ENCODE measurements around the gene PBXIP1. TPM values are rescaled to one million over a fixed set of nuclear protein-coding genes. Genes with fewer than 3 reads are reported as not detected.
A peak's percentile ranks its signal among the peaks of the same experiment; 100 is the strongest.

The PBXIP1 gene
- total and polyA plus RNA-seq, 2 of the 13 experiments (the other 11 are each of a cell fraction or from before 2014, with no cell fraction given): 16.3 to 31.9 TPM

GRCh38 chr1:154931940-154932487 is 23.9 kb downstream of the PBXIP1 start (continued):
- TF ChIP-seq, protein P1, sequence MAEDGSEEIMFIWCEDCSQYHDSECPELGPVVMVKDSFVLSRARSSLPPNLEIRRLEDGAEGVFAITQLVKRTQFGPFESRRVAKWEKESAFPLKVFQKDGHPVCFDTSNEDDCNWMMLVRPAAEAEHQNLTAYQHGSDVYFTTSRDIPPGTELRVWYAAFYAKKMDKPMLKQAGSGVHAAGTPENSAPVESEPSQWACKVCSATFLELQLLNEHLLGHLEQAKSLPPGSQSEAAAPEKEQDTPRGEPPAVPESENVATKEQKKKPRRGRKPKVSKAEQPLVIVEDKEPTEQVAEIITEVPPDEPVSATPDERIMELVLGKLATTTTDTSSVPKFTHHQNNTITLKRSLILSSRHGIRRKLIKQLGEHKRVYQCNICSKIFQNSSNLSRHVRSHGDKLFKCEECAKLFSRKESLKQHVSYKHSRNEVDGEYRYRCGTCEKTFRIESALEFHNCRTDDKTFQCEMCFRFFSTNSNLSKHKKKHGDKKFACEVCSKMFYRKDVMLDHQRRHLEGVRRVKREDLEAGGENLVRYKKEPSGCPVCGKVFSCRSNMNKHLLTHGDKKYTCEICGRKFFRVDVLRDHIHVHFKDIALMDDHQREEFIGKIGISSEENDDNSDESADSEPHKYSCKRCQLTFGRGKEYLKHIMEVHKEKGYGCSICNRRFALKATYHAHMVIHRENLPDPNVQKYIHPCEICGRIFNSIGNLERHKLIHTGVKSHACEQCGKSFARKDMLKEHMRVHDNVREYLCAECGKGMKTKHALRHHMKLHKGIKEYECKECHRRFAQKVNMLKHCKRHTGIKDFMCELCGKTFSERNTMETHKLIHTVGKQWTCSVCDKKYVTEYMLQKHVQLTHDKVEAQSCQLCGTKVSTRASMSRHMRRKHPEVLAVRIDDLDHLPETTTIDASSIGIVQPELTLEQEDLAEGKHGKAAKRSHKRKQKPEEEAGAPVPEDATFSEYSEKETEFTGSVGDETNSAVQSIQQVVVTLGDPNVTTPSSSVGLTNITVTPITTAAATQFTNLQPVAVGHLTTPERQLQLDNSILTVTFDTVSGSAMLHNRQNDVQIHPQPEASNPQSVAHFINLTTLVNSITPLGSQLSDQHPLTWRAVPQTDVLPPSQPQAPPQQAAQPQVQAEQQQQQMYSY (CRISPR knock-in tag; IDR thresholded peaks at IDR 0.05): no peak; the same call in 1 of the 2 replicates
- no peak for TF ChIP-seq MAF1 (CRISPR knock-in tag; IDR thresholded peaks at IDR 0.05; ENCODE audit: borderline replicate concordance)
- TF ChIP-seq SCMH1 (CRISPR knock-in tag; IDR thresholded peaks at IDR 0.05; ENCODE audit: borderline replicate concordance): no peak
- no peak; the same call in 1 of the 2 replicates for TF ChIP-seq SOX5 (CRISPR knock-in tag; IDR thresholded peaks at IDR 0.05; ENCODE audit: borderline replicate concordance)
- peak; percentile 59; the same call in 1 of the 2 replicates for TF ChIP-seq TAF1 (CRISPR knock-in tag; IDR thresholded peaks at IDR 0.05)
- TF ChIP-seq DNMT1 (CRISPR knock-in tag; IDR thresholded peaks at IDR 0.05): no peak
- no peak; the same call in 1 of the 2 replicates for TF ChIP-seq KDM5A (IDR thresholded peaks at IDR 0.05; ENCODE audit: borderline replicate concordance, low read length)
- no peak for TF ChIP-seq ZNF281 (CRISPR knock-in tag; IDR thresholded peaks at IDR 0.05; ENCODE audit: borderline replicate concordance)
- no peak for TF ChIP-seq PRPF4 (IDR thresholded peaks at IDR 0.05; ENCODE audit: low read depth, low read length, poor library complexity, severe bottlenecking)
- TF ChIP-seq, protein P2, sequence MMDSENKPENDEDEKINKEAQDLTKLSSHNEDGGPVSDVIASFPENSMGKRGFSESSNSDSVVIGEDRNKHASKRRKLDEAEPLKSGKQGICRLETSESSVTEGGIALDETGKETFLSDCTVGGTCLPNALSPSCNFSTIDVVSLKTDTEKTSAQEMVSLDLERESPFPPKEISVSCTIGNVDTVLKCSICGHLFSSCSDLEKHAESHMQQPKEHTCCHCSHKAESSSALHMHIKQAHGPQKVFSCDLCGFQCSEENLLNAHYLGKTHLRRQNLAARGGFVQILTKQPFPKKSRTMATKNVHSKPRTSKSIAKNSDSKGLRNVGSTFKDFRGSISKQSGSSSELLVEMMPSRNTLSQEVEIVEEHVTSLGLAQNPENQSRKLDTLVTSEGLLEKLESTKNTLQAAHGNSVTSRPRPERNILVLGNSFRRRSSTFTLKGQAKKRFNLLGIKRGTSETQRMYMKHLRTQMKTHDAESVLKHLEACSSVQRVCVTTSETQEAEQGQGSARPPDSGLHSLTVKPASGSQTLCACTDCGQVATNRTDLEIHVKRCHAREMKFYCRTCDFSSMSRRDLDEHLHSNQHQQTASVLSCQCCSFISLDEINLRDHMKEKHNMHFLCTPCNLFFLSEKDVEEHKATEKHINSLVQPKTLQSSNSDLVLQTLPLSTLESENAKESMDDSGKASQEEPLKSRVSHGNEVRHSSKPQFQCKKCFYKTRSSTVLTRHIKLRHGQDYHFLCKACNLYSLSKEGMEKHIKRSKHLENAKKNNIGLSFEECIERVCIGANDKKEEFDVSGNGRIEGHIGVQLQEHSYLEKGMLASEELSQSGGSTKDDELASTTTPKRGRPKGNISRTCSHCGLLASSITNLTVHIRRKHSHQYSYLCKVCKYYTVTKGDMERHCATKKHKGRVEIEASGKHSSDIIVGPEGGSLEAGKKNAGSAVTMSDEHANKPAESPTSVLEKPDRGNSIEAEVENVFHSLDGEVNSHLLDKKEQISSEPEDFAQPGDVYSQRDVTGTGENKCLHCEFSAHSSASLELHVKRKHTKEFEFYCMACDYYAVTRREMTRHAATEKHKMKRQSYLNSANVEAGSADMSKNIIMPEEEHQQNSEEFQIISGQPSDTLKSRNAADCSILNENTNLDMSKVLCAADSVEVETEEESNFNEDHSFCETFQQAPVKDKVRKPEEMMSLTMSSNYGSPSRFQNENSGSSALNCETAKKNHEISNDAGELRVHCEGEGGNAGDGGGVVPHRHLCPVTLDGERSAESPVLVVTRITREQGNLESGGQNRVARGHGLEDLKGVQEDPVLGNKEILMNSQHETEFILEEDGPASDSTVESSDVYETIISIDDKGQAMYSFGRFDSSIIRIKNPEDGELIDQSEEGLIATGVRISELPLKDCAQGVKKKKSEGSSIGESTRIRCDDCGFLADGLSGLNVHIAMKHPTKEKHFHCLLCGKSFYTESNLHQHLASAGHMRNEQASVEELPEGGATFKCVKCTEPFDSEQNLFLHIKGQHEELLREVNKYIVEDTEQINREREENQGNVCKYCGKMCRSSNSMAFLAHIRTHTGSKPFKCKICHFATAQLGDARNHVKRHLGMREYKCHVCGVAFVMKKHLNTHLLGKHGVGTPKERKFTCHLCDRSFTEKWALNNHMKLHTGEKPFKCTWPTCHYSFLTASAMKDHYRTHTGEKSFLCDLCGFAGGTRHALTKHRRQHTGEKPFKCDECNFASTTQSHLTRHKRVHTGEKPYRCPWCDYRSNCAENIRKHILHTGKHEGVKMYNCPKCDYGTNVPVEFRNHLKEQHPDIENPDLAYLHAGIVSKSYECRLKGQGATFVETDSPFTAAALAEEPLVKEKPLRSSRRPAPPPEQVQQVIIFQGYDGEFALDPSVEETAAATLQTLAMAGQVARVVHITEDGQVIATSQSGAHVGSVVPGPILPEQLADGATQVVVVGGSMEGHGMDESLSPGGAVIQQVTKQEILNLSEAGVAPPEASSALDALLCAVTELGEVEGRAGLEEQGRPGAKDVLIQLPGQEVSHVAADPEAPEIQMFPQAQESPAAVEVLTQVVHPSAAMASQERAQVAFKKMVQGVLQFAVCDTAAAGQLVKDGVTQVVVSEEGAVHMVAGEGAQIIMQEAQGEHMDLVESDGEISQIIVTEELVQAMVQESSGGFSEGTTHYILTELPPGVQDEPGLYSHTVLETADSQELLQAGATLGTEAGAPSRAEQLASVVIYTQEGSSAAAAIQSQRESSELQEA (CRISPR knock-in tag; IDR thresholded peaks at IDR 0.05; ENCODE audit: not compliant biosample characterization): no peak
- TF ChIP-seq XRCC5 (optimal IDR thresholded peaks at IDR 0.05; ENCODE audit: low read length): peak; percentile 74
- no peak for TF ChIP-seq ZNF777 (CRISPR knock-in tag; IDR thresholded peaks at IDR 0.05)
- no peak for TF ChIP-seq ZBTB43 (CRISPR knock-in tag; conservative IDR thresholded peaks at IDR 0.05)
